HepG2 (cell line): ENCODE measurements around the gene PRRT1. TPM values are rescaled to one million over a fixed set of nuclear protein-coding genes. Genes with fewer than 3 reads are reported as not detected.
A peak's percentile ranks its signal among the peaks of the same experiment; 100 is the strongest.

Experiments used
- ATAC-seq: fragments of 200-7000 bp; cut with Tn5 transposase; 3 replicates; pipeline ENCODE4 v1.9.1; 2020; ENCODE audit warnings: mild to moderate bottlenecking, moderate library complexity
- BruUV-seq: library from RNA; stranded (reverse); fragments of 400-500 nt; replicated peaks from 2 replicates; lab custom pipeline; 2021; lab: Mats Ljungman, UMichigan
- CTCF ChIA-PET: fragments of 300-600 bp; formaldehyde crosslinking; extraction: SDS; loops from one replicate; lab custom pipeline; 2021; ENCODE audit warnings: low total read pairs, inconsistent platforms, low intra/inter-chr PET ratio; lab: Yijun Ruan, JAX
- POLR2A ChIA-PET: fragments of 350-600 bp; sonication (Branson Sonifier 250); formaldehyde crosslinking; loops from one replicate; lab custom pipeline; 2020; ENCODE audit warnings: antibody characterized with exemption, inconsistent platforms; lab: Yijun Ruan, JAX
- DNase-seq: peaks from one replicate; pipeline ENCODE4 v3.0.0-alpha.2; 2015; ENCODE audit warnings: low spot score
- FAIRE-seq: peaks from 3 replicates; lab custom pipeline; 2011; peaks lifted over from hg19 to GRCh38; lab: Jason Lieb, UNC
- H2AFZ ChIP-seq: one replicate; pipeline ENCODE4 v1.6.1; 2011; ENCODE audit warnings: low read length, inconsistent platforms
- H3K27ac ChIP-seq: fragments of 300-600 bp; 3 replicates; pipeline ENCODE4 v1.8.0; 2011; ENCODE audit warnings: mixed run types, mild to moderate bottlenecking, mixed read lengths, low read length, inconsistent platforms; ENCODE audit not compliant: insufficient read depth; ENCODE audit errors: extremely low read length
- H3K27me3 ChIP-seq, 2 experiments: fragments of 200-600 bp in 1 of 2; 2 replicates in 1 of 2; 3 replicates in 1 of 2; pipeline versions ENCODE4 v1.6.0 to v1.8.0; 2011; ENCODE audit warnings: low read length in 2 of 2, mild to moderate bottlenecking in 2 of 2, moderate library complexity in 2 of 2, inconsistent platforms in 1 of 2; ENCODE audit not compliant: insufficient read depth in 2 of 2, control insufficient read depth in 1 of 2
- H3K36me3 ChIP-seq, 2 experiments: fragments of 200-600 bp in 1 of 2; replicated peaks in 1 of 2; 2 replicates in 1 of 2; 3 replicates in 1 of 2; pipeline versions ENCODE4 v1.5.1 to v1.8.0; 2011; ENCODE audit warnings: low read length in 2 of 2, inconsistent platforms in 1 of 2; ENCODE audit not compliant: insufficient read depth in 2 of 2, control insufficient read depth in 1 of 2
- H3K4me1 ChIP-seq: 2 replicates; pipeline ENCODE4 v1.5.1; 2012; ENCODE audit warnings: low read length, inconsistent platforms; ENCODE audit not compliant: insufficient read depth
- H3K4me2 ChIP-seq: 2 replicates; pipeline ENCODE4 v1.6.0; 2011; ENCODE audit warnings: low read depth, low read length, inconsistent platforms
- H3K4me3 ChIP-seq, 3 experiments: fragments of 200-600 bp in 1 of 3; sonication (generic), shearing (Covaris generic) in 1 of 3; replicated peaks in 1 of 3; 2 replicates each; pipeline ENCODE4 v1.5.1; 2011 to 2016; ENCODE audit warnings: low read length in 3 of 3, inconsistent platforms in 2 of 3, low read depth in 2 of 3, mild to moderate bottlenecking in 2 of 3, control low read depth in 1 of 3, mixed read lengths in 1 of 3; ENCODE audit not compliant: insufficient read depth in 1 of 3
- H3K79me2 ChIP-seq: one replicate; pipeline ENCODE4 v1.6.1; 2011; ENCODE audit warnings: low read length, inconsistent platforms; ENCODE audit not compliant: insufficient read depth
- H3K9ac ChIP-seq: 2 replicates; pipeline ENCODE4 v1.6.0; 2011; ENCODE audit warnings: mild to moderate bottlenecking, low read depth, low read length, inconsistent platforms; ENCODE audit not compliant: insufficient read depth
- H3K9me3 ChIP-seq: 2 replicates; pipeline ENCODE4 v1.5.1; 2012; ENCODE audit warnings: mild to moderate bottlenecking, low read length
- H4K20me1 ChIP-seq: 2 replicates; pipeline ENCODE4 v1.6.0; 2011; ENCODE audit warnings: inconsistent platforms, mild to moderate bottlenecking, low read length, moderate library complexity; ENCODE audit not compliant: insufficient read depth
- FOXO4 ChIP-seq: sonication (generic); formaldehyde crosslinking; conservative IDR thresholded peaks from 2 replicates; pipeline ENCODE4 v1.8.1; 2023; ENCODE audit warnings: missing genetic modification reagents
- GATAD2A ChIP-seq: IDR thresholded peaks from 2 replicates; pipeline ENCODE4 v1.6.1; 2016
- HDAC1 ChIP-seq: sonication (generic); formaldehyde crosslinking; IDR thresholded peaks from 2 replicates; pipeline ENCODE4 v1.5.1; 2020; ENCODE audit warnings: mild to moderate bottlenecking, missing genetic modification reagents
- JUN ChIP-seq: sonication (generic); formaldehyde crosslinking; IDR thresholded peaks from 2 replicates; pipeline ENCODE4 v1.4.0; 2020; ENCODE audit warnings: mild to moderate bottlenecking, missing genetic modification reagents
- PAXIP1 ChIP-seq: sonication (generic); formaldehyde crosslinking; conservative IDR thresholded peaks from 2 replicates; pipeline ENCODE4 v1.4.0; 2020; ENCODE audit warnings: mild to moderate bottlenecking, missing genetic modification reagents, moderate library complexity
- PHF21A ChIP-seq: sonication (generic); formaldehyde crosslinking; IDR thresholded peaks from 2 replicates; pipeline ENCODE4 v1.5.0; 2020; ENCODE audit warnings: mild to moderate bottlenecking, missing genetic modification reagents
- RELA ChIP-seq: sonication (generic); formaldehyde crosslinking; IDR thresholded peaks from 2 replicates; pipeline ENCODE4 v1.4.0; 2020; ENCODE audit warnings: missing genetic modification reagents
- SALL1 ChIP-seq: sonication (generic); formaldehyde crosslinking; IDR thresholded peaks from 2 replicates; pipeline ENCODE4 v1.8.0; 2022; ENCODE audit warnings: mild to moderate bottlenecking, missing genetic modification reagents
- SKI ChIP-seq: fragments of 450-650 bp; IDR thresholded peaks from one replicate; pipeline ENCODE4 v1.6.1; 2018; ENCODE audit warnings: mild to moderate bottlenecking; ENCODE audit not compliant: partially characterized antibody
- ZFP37 ChIP-seq: sonication (generic); formaldehyde crosslinking; IDR thresholded peaks from 2 replicates; pipeline ENCODE4 v1.4.0; 2020; ENCODE audit warnings: missing genetic modification reagents, borderline replicate concordance
- ZMYM4 ChIP-seq: sonication (generic); formaldehyde crosslinking; IDR thresholded peaks from 2 replicates; pipeline ENCODE4 v1.8.1; 2023; ENCODE audit warnings: mild to moderate bottlenecking, missing genetic modification reagents
- ZNF564 ChIP-seq: sonication (generic); formaldehyde crosslinking; IDR thresholded peaks from 2 replicates; pipeline ENCODE4 v1.8.1; 2023; ENCODE audit warnings: mild to moderate bottlenecking, missing genetic modification reagents
- ZNF652 ChIP-seq: IDR thresholded peaks from 2 replicates; pipeline ENCODE4 v1.6.1; 2016; ENCODE audit warnings: low read depth, borderline replicate concordance
- ZNF678 ChIP-seq: sonication (generic); formaldehyde crosslinking; IDR thresholded peaks from 2 replicates; pipeline ENCODE4 v1.4.0; 2020; ENCODE audit warnings: mild to moderate bottlenecking, missing genetic modification reagents
- WGBS: methylation state at CpG from one replicate; pipeline ENCODE4 v1.1.6; 2017; ENCODE audit warnings: low lambda C conversion rate; 5-methylcytosine and 5-hydroxymethylcytosine counted together
- in situ Hi-C: cut with HindIII; loops from 2 replicates; pipeline ENCODE4 v1.10.0; 2017; ENCODE audit warnings: low pct_unique_long_range_greater_than_20kb; ENCODE audit not compliant: extremely low pct_ligation_motif_present
- intact Hi-C: fragments of 100-400 bp; cut with micrococcal nuclease; formaldehyde crosslinking; loops from one replicate; pipeline ENCODE4 v1.10.0; 2022; ENCODE audit not compliant: unreplicated experiment
- polyA plus RNA-seq, 8 experiments: library from polyadenylated mRNA; depleted of rRNA in 3 of 8; stranded (reverse) in 7 of 8; unstranded in 1 of 8; fragments of >200 nt; fragmentation: Illumina TruSeq in 4 of 8; extraction: Trizol in 4 of 8; gene quantifications; 2 replicates each; pipeline versions ENCODE4 v1.2.1 to v1.2.3, GENCODE V29; 2011 to 2016; ENCODE audit warnings: low read depth in 4 of 8, missing spikeins in 1 of 8, mixed read lengths in 1 of 8; ENCODE audit not compliant: insufficient read depth in 1 of 8
- total RNA-seq, 5 experiments: library from RNA; depleted of rRNA; stranded (reverse); fragments of >200 nt; fragmentation: Illumina TruSeq; extraction: Trizol; gene quantifications; 2 replicates each; pipeline ENCODE4 v1.2.3, GENCODE V29; 2016; ENCODE audit warnings: low read depth in 1 of 5

Gene PRRT1
- total and polyA plus RNA-seq, 2 of the 13 experiments (the other 11 are each of a cell fraction or from before 2014, with no cell fraction given), result 0.64 to 1.4 TPM

- ChIA-PET CTCF (no interaction called here), POLR2A (interaction anchor here (1.0 to 1.5 kb wide), 6 partner anchors 10 to 830 kb away, joined by 3 to 4 read pairs (median 4); partner anchors contain the start of genes ATF6B, FKBPL, PBX2 and PRRT1)
- in situ Hi-C loops (no loop called here), intact Hi-C loops (no loop called here)
- ATAC-seq, result peak; percentile 23; the same call in 2 of the 3 replicates
- H2AFZ ChIP-seq, result peak overlapping the region; percentile 59
- H3K4me1 ChIP-seq, result peaks cover 44% of the 10 kb centered on the region
- no TSS peak for BruUV-seq
- H3K79me2 ChIP-seq, result no peaks in the 10 kb centered on the region
- FAIRE-seq, result no peak
- peaks cover 0 to under 1% of the 10 kb centered on the region in 2 experiments; a peak in 1 of 5 replicates for H3K27me3 ChIP-seq
- no peaks in the 10 kb centered on the region for H4K20me1 ChIP-seq
- H3K4me3 ChIP-seq, result no peak overlapping the region
- no peaks in the 10 kb centered on the region for H3K36me3 ChIP-seq
- H3K4me2 ChIP-seq, result peak overlapping the region; percentile 56
- WGBS, result under 1% methylated on average over 5 of the region's 5 CpGs
- H3K27ac ChIP-seq, result peak overlapping the region; percentile 9
- H3K9me3 ChIP-seq, result no peaks in the 10 kb centered on the region
- no peak for DNase-seq
- TF ChIP-seq GATAD2A (CRISPR knock-in tag) (peak; percentile 34; the same call in 1 of the 2 replicates), ZFP37 (CRISPR knock-in tag) (no peak), ZNF564 (CRISPR knock-in tag) (no peak), HDAC1 (CRISPR knock-in tag) (peak; percentile 46), JUN (CRISPR knock-in tag) (no peak), PHF21A (CRISPR knock-in tag) (0 out of 2 replicates have a peak, but pooled peaks have one; percentile 17), ZNF678 (CRISPR knock-in tag) (no peak), FOXO4 (CRISPR knock-in tag) (0 out of 2 replicates have a peak, but pooled peaks have one; percentile 75), SKI (peak; percentile 84), SALL1 (CRISPR knock-in tag) (0 out of 2 replicates have a peak, but pooled peaks have one; percentile 10), RELA (CRISPR knock-in tag) (0 out of 2 replicates have a peak, but pooled peaks have one; percentile 17), ZNF652 (CRISPR knock-in tag) (peak; percentile 34; the same call in 1 of the 2 replicates), PAXIP1 (CRISPR knock-in tag) (0 out of 2 replicates have a peak, but pooled peaks have one; percentile 19), ZMYM4 (CRISPR knock-in tag) (0 out of 2 replicates have a peak, but pooled peaks have one; percentile 24)
- no peak overlapping the region for H3K9ac ChIP-seq
These were observed 11.2 kb downstream of the PRRT1 start for GRCh38 chr6:32140420-32141046.
